Spleen (tissue), 11 donors: Measurements from ENCODE around the gene ELP4. TPM values are rescaled to one million over a fixed set of nuclear protein-coding genes. Genes with fewer than 3 reads are reported as not detected.

Source experiments
- DNase-seq: peaks from one replicate; pipeline ENCODE4 v3.0.0-alpha.2; 2020
- H3K27ac ChIP-seq, 8 donors: fragments of 200-600 bp; sonication (generic) in 7 of 8; 1 replicate in 4 of 8; 2 replicates in 4 of 8; pipeline versions ENCODE4 v1.5.0 to v1.8.0; 2016 to 2021; ENCODE audit warnings: inconsistent platforms in 4 of 8, mild to moderate bottlenecking in 4 of 8, moderate library complexity in 1 of 8
- H3K27me3 ChIP-seq, 7 donors: fragments of 200-600 bp; sonication (generic) in 6 of 7; replicated peaks in 1 of 7; 1 replicate in 4 of 7; 2 replicates in 3 of 7; pipeline versions ENCODE4 v1.5.0 to v1.8.0; 2016 to 2021; ENCODE audit warnings: inconsistent platforms in 3 of 7, mild to moderate bottlenecking in 1 of 7
- H3K36me3 ChIP-seq, 6 donors: fragments of 200-600 bp; sonication (generic) in 5 of 6; 1 replicate in 4 of 6; 2 replicates in 2 of 6; pipeline versions ENCODE4 v1.5.0 to v1.8.0; 2016 to 2021; ENCODE audit warnings: inconsistent platforms in 2 of 6
- H3K4me1 ChIP-seq, 6 donors: fragments of 200-600 bp; sonication (generic) in 5 of 6; 1 replicate in 3 of 6; 2 replicates in 3 of 6; pipeline versions ENCODE4 v1.5.0 to v1.8.0; 2016 to 2021; ENCODE audit warnings: inconsistent platforms in 3 of 6
- H3K4me3 ChIP-seq, 8 donors: fragments of 200-600 bp; sonication (generic) in 7 of 8; 1 replicate in 4 of 8; 2 replicates in 4 of 8; pipeline versions ENCODE4 v1.5.0 to v1.8.0; 2016 to 2021; ENCODE audit warnings: inconsistent platforms in 4 of 8, mild to moderate bottlenecking in 4 of 8, moderate library complexity in 2 of 8
- H3K9me3 ChIP-seq, 8 donors: fragments of 200-600 bp; sonication (generic) in 7 of 8; 1 replicate in 4 of 8; 2 replicates in 4 of 8; pipeline versions ENCODE4 v1.5.0 to v1.8.0; 2016 to 2021; ENCODE audit warnings: inconsistent platforms in 4 of 8
- POLR2A ChIP-seq, 3 donors: fragments of 450-650 bp; IDR thresholded peaks; one replicate each; pipeline ENCODE4 v1.5.1; 2017; ENCODE audit warnings: antibody characterized with exemption in 3 of 3, mild to moderate bottlenecking in 1 of 3
- POLR2AphosphoS5 ChIP-seq, 3 donors: sonication (generic); formaldehyde crosslinking; IDR thresholded peaks; one replicate each; pipeline ENCODE4 v1.5.1; 2017; ENCODE audit warnings: antibody characterized with exemption in 3 of 3
- WGBS, 5 donors: extraction: QIAGEN DNeasy Blood & Tissue Kit in 3 of 5; methylation state at CpG; one replicate each; pipeline versions ENCODE4 v1.1.5 to v1.1.7; 2013 to 2018; 5-methylcytosine and 5-hydroxymethylcytosine counted together
- intact Hi-C: fragments of 100-400 bp; cut with DNase I; formaldehyde crosslinking; loops from one replicate; pipeline ENCODE4 v1.15.0; 2023; ENCODE audit warnings: low total_unique reads
- polyA plus RNA-seq, 3 donors: library from polyadenylated mRNA; stranded (reverse); fragments of 200-250 nt; gene quantifications; one replicate each; pipeline ENCODE4 v1.2.1, GENCODE V29; 2013
- total RNA-seq, 7 donors: library from RNA; depleted of rRNA in 3 of 7; stranded (reverse); fragments of >200 nt in 3 of 7; fragmentation: NEBNext Ultra II Directional in 4 of 7; extraction: Animal tissue kit (Norgen Biotek cat#: 25700) in 4 of 7; gene quantifications; one replicate each; pipeline versions ENCODE4 v1.1.0 to v1.2.1, GENCODE V29; 2016 to 2021
- TF ChIP-seq, protein P1 (sequence below), 11 experiments: fragments of 200-600 bp in 7 of 11; fragments of 450-650 bp in 4 of 11; sonication (generic) in 4 of 11; IDR thresholded peaks in 8 of 11; conservative IDR thresholded peaks in 3 of 11; 1 replicate in 7 of 11; 2 replicates in 4 of 11; pipeline versions ENCODE4 v1.4.0 to v1.8.0; 2016 to 2021; ENCODE audit warnings: antibody characterized with exemption in 11 of 11, inconsistent platforms in 4 of 11, mild to moderate bottlenecking in 1 of 11
- donor health status: healthy with polysubstance abuse.
- donor health status: DM: no; HTN: no; CAD: no; lungs with moderate emphysema.
- donor health status: DM: no; HTN: no; CAD: no.
- donor health status: Bipolar disorder and iron deficiency.
- donor health status: healthy.
- donor health status: DM: no; HTN: no; CAD: no.
- donor health status: DM: yes; HTN: yes; CAD: no.

Gene ELP4
- total and polyA plus RNA-seq, 10 donors, result 6.1 to 34.6 (median 21.1) TPM

DNA sequence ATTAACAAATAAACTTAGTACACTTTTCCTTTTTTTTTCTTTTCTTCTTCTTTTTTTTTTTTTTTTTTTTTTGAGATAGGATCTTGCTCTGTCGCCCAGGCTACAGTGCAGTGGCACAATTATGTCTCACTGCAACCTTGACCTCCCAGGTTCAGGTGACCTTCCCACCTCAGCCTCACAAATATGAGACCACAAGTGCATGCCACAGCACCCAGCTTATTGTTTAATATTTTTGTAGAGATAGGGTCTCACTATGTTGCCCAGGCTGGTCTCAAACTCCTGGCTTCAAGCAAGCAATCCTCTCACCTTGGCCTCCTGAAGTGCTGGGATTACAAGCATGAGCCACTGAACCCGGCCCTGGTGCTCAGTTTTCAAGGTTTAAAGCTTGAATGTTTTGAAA lies 88.9 kb downstream of the ELP4 start:
- no peak overlapping the region for H3K4me3 ChIP-seq
- H3K36me3 ChIP-seq, result peaks cover 0 to 42% (median 2%) of the 10 kb centered on the region in 6 donors
- H3K27ac ChIP-seq, result no peak overlapping the region
- H3K27me3 ChIP-seq, result no peaks in the 10 kb centered on the region
- intact Hi-C loops, result no loop called here
- WGBS, 5 donors, result 84 to 92% (median 88%) methylated on average over 2 of the region's 2 CpGs
- DNase-seq, result no peak
- H3K9me3 ChIP-seq, result no peaks in the 10 kb centered on the region
- no peaks in the 10 kb centered on the region for H3K4me1 ChIP-seq
- TF ChIP-seq, protein P1, sequence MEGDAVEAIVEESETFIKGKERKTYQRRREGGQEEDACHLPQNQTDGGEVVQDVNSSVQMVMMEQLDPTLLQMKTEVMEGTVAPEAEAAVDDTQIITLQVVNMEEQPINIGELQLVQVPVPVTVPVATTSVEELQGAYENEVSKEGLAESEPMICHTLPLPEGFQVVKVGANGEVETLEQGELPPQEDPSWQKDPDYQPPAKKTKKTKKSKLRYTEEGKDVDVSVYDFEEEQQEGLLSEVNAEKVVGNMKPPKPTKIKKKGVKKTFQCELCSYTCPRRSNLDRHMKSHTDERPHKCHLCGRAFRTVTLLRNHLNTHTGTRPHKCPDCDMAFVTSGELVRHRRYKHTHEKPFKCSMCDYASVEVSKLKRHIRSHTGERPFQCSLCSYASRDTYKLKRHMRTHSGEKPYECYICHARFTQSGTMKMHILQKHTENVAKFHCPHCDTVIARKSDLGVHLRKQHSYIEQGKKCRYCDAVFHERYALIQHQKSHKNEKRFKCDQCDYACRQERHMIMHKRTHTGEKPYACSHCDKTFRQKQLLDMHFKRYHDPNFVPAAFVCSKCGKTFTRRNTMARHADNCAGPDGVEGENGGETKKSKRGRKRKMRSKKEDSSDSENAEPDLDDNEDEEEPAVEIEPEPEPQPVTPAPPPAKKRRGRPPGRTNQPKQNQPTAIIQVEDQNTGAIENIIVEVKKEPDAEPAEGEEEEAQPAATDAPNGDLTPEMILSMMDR (IDR thresholded peaks at IDR 0.05 in 8 of 11, conservative IDR thresholded peaks at IDR 0.05 in 3 of 11), result no peak
- TF ChIP-seq POLR2A (IDR thresholded peaks at IDR 0.05), result no peak
- no peak for TF ChIP-seq POLR2AphosphoS5 (IDR thresholded peaks at IDR 0.05)

DNA sequence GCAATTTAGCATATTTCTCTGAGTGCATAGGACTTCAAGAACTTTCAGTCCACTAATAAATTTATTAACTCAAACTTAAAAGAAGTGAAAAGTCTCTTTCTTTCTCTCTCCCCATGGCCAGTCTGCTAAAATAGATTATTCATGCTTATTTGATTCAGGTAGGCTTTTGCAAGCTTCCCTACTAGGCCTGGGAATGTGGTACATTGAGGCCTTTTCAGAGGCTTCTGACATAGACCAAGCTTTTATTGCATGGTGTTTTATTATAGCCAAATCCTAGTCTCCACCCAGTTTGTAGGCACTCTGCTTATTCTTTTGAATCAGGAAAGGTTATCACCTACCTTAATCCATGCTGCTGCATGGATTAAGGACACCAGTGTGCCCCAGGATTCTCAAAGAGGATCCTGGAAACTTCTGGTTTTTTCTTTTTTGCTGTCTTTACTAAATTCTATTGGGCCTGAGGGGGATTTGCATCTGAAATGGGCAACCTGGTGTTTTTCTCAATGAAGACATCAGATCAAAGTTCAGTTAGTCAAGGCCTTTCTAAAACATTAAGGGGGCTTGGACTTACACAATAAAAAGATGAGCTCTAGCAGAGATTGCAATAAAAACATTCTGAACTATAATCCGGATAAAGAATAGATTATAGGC lies 92.2 kb downstream of the ELP4 start:
- 93 to 98% (median 97%) methylated on average over 1 of the region's 1 CpG for WGBS, 5 donors
- intact Hi-C loops, result no loop called here

DNA sequence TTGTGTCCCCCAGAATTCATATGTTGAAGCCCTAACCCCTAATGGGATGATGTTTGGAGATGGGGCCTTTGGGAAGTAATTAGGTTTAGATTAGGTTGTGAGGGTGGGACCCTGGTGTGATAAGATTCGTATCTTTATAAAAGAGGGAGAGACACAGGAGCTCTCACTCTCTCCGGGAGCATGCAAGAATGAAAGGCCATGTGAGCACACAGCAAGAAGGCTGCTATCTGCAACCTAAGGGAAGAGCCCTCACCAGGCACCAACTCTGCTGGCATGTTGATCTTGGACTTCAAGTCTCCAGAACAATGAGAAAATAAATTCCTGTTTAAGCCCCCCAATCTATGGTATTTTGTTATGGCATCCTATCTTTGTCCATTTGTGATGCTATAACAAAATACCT lies 97.3 kb downstream of the ELP4 start:
- DNase-seq, result no peak
- Histone ChIP-seq H3K27me3 (no peaks in the 10 kb centered on the region), H3K36me3 (peaks cover 0 to 38% (median 0%) of the 10 kb centered on the region in 6 donors), H3K27ac (no peak overlapping the region), H3K4me3 (no peak overlapping the region), H3K4me1 (no peaks in the 10 kb centered on the region), H3K9me3 (no peaks in the 10 kb centered on the region)
- 92 to 98% (median 93%) methylated on average over 2 of the region's 2 CpGs for WGBS, 5 donors
- TF ChIP-seq POLR2AphosphoS5 (IDR thresholded peaks at IDR 0.05), result no peak
- TF ChIP-seq, protein P1 (IDR thresholded peaks at IDR 0.05 in 8 of 11, conservative IDR thresholded peaks at IDR 0.05 in 3 of 11), result no peak
- no peak for TF ChIP-seq POLR2A (IDR thresholded peaks at IDR 0.05)
- intact Hi-C loops, result no loop called here

More for the DNA sequence above, 92.2 kb downstream of the ELP4 start:
- TF ChIP-seq, protein P1 (IDR thresholded peaks at IDR 0.05 in 8 of 11, conservative IDR thresholded peaks at IDR 0.05 in 3 of 11), result no peak
- no peak for TF ChIP-seq POLR2AphosphoS5 (IDR thresholded peaks at IDR 0.05)
- TF ChIP-seq POLR2A (IDR thresholded peaks at IDR 0.05), result no peak
- Histone ChIP-seq H3K4me1 (no peaks in the 10 kb centered on the region), H3K9me3 (no peaks in the 10 kb centered on the region), H3K27me3 (no peaks in the 10 kb centered on the region), H3K27ac (no peak overlapping the region), H3K4me3 (no peak overlapping the region), H3K36me3 (peaks cover 0 to 44% (median 0%) of the 10 kb centered on the region in 6 donors)
- DNase-seq, result no peak

DNA sequence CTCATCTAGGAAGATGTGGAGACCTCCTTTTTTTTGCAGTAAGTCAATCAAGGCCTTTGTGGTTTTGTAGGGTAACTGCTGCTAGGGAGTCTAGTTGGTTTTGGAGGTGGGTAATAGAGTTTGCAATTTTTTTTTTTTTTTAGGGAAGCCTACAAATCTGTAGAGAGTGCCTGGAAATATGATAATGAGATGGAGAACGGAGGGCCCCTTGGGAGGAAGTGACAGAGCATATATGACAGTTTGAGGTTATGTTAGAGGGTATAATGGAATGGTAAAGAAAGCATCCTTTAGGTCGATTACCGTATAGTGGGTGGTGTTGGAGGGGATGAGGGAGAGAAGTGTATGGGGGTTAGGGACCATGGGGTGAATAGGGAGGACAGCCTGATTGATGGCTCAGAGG lies 98.3 kb downstream of the ELP4 start:
- WGBS, 5 donors, result 74 to 81% (median 79%) methylated on average over 3 of the region's 3 CpGs
- H3K4me3 ChIP-seq, result no peak overlapping the region

More for the DNA sequence above, 98.3 kb downstream of the ELP4 start:
- Histone ChIP-seq H3K9me3 (no peaks in the 10 kb centered on the region), H3K4me1 (peaks cover 0 to 3% (median 0%) of the 10 kb centered on the region in 6 donors), H3K27me3 (no peaks in the 10 kb centered on the region), H3K27ac (no peak overlapping the region), H3K36me3 (peaks cover 0 to 38% (median 0%) of the 10 kb centered on the region in 6 donors)
- DNase-seq, result no peak
- TF ChIP-seq POLR2A (IDR thresholded peaks at IDR 0.05) (no peak), POLR2AphosphoS5 (IDR thresholded peaks at IDR 0.05) (no peak)
- TF ChIP-seq, protein P1 (IDR thresholded peaks at IDR 0.05 in 8 of 11, conservative IDR thresholded peaks at IDR 0.05 in 3 of 11), result no peak
- intact Hi-C loops, result no loop called here
